GM12878 (cell line): Measurements from ENCODE around the gene DNMT1. TPM values are rescaled to one million over a fixed set of nuclear protein-coding genes. Genes with fewer than 3 reads are reported as not detected.
A peak's percentile ranks its signal among the peaks of the same experiment; 100 is the strongest.

Experiments
- ATAC-seq: fragments of 200-7000 bp; cut with Tn5 transposase; 3 replicates; pipeline ENCODE4 v1.9.1; 2020; ENCODE audit warnings: mild to moderate bottlenecking, moderate library complexity
- BruUV-seq: library from RNA; stranded (reverse); fragments of 400-500 nt; replicated peaks from 2 replicates; lab custom pipeline; 2021; lab: Mats Ljungman, UMichigan
- CTCF ChIA-PET: fragments of 300-600 bp; sonication (Branson Sonifier 250); formaldehyde crosslinking; extraction: SDS; loops from one replicate; lab custom pipeline; 2021; ENCODE audit warnings: inconsistent platforms; lab: Yijun Ruan, JAX
- POLR2A ChIA-PET: fragments of 350-600 bp; formaldehyde crosslinking; extraction: SDS; loops from one replicate; lab custom pipeline; 2021; ENCODE audit warnings: inconsistent platforms; lab: Charles Lee
- RAD21 ChIA-PET: fragments of 300-600 bp; sonication (Branson Sonifier 250); formaldehyde crosslinking; loops from one replicate; lab custom pipeline; 2023; ENCODE audit warnings: antibody characterized with exemption; ENCODE audit not compliant: unreplicated experiment; lab: Charles Lee
- SMC1A ChIA-PET: fragments of 300-600 bp; sonication (Branson Sonifier 250); formaldehyde crosslinking; loops from one replicate; lab custom pipeline; 2023; ENCODE audit not compliant: unreplicated experiment, uncharacterized antibody; lab: Charles Lee
- DNase-seq: peaks from one replicate; pipeline ENCODE4 v3.0.0-alpha.2; 2011; ENCODE audit warnings: low read depth, low spot score
- FAIRE-seq: peaks from 3 replicates; lab custom pipeline; 2011; peaks lifted over from hg19 to GRCh38; lab: Jason Lieb, UNC
- H2AFZ ChIP-seq: 2 replicates; pipeline ENCODE4 v1.6.0; 2011; ENCODE audit warnings: low read depth, low read length, control low read depth; ENCODE audit not compliant: control insufficient read depth
- H3K27ac ChIP-seq: 2 replicates; pipeline ENCODE4 v1.5.1; 2011; ENCODE audit warnings: control low read depth; ENCODE audit not compliant: control insufficient read depth, insufficient read depth
- H3K27me3 ChIP-seq, 2 experiments: replicated peaks in 1 of 2; 2 replicates each; pipeline versions ENCODE4 v1.6.0 to v1.6.1; 2011; ENCODE audit warnings: low read length in 1 of 2; ENCODE audit not compliant: control insufficient read depth in 2 of 2, insufficient read depth in 2 of 2
- H3K36me3 ChIP-seq, 2 experiments: 2 replicates each; pipeline ENCODE4 v1.5.1; 2011; ENCODE audit warnings: low read length in 1 of 2; ENCODE audit not compliant: control insufficient read depth in 2 of 2, insufficient read depth in 2 of 2
- H3K4me1 ChIP-seq: 2 replicates; pipeline ENCODE4 v1.6.1; 2011; ENCODE audit warnings: mild to moderate bottlenecking, low read length, moderate library complexity, mixed read lengths; ENCODE audit not compliant: control insufficient read depth, insufficient read depth
- H3K4me2 ChIP-seq: 2 replicates; pipeline ENCODE4 v1.6.0; 2011; ENCODE audit warnings: control low read depth; ENCODE audit not compliant: control insufficient read depth, insufficient read depth
- H3K4me3 ChIP-seq: fragments of 200-600 bp; sonication (generic); 2 replicates; pipeline ENCODE4 v1.5.1; 2016
- H3K79me2 ChIP-seq: 2 replicates; pipeline ENCODE4 v1.6.0; 2011; ENCODE audit warnings: low read length; ENCODE audit not compliant: control insufficient read depth, insufficient read depth
- H3K9ac ChIP-seq: 2 replicates; pipeline ENCODE4 v1.8.0; 2011; ENCODE audit warnings: low read length, control low read depth, mixed read lengths; ENCODE audit not compliant: control insufficient read depth, insufficient read depth
- H3K9me3 ChIP-seq: replicated peaks from 3 replicates; pipeline ENCODE4 v1.5.1; 2011; ENCODE audit warnings: mild to moderate bottlenecking, low read length; ENCODE audit not compliant: control insufficient read depth, insufficient read depth
- H4K20me1 ChIP-seq: 2 replicates; pipeline ENCODE4 v1.6.0; 2011; ENCODE audit not compliant: control insufficient read depth, insufficient read depth
- NRF1 ChIP-seq: conservative IDR thresholded peaks from 2 replicates; pipeline ENCODE4 v1.6.1; 2011; ENCODE audit warnings: mild to moderate bottlenecking, low read depth, low read length, improper control_type of control experiment
- PAX5 ChIP-seq: IDR thresholded peaks from 2 replicates; pipeline ENCODE4 v1.6.1; 2011; ENCODE audit warnings: low read depth, low read length, borderline replicate concordance
- SIN3A ChIP-seq: IDR thresholded peaks from 2 replicates; pipeline ENCODE4 v1.6.1; 2012; ENCODE audit warnings: low read depth, low read length, improper control_type of control experiment
- SMAD5 ChIP-seq: IDR thresholded peaks from 2 replicates; pipeline ENCODE4 v1.6.1; 2016; ENCODE audit warnings: antibody characterized with exemption, low read depth
- WGBS: methylation state at CpG from one replicate; pipeline ENCODE4 v1.1.6; 2016; ENCODE audit warnings: low lambda C conversion rate; ENCODE audit not compliant: insufficient replicate concordance, insufficient coverage; ENCODE audit errors: missing lambda C conversion rate; 5-methylcytosine and 5-hydroxymethylcytosine counted together
- in situ Hi-C: fragments of 300-500 bp; cut with MboI; formaldehyde crosslinking; loops from 9 replicates; pipeline ENCODE4 v1.14.3; 2018; ENCODE audit warnings: mixed read lengths
- intact Hi-C: fragments of 100-400 bp; cut with micrococcal nuclease; formaldehyde crosslinking; loops from one replicate; pipeline ENCODE4 v1.14.2; 2022; ENCODE audit not compliant: unreplicated experiment
- polyA plus RNA-seq, 11 experiments: library from polyadenylated mRNA; depleted of rRNA in 4 of 11; unstranded in 6 of 11; stranded (reverse) in 5 of 11; fragments of >200 nt; fragmentation: Nextera tagmentation in 4 of 11; fragmentation: Illumina TruSeq in 1 of 11; extraction: Ambion mirVana in 4 of 11; extraction: Trizol in 1 of 11; gene quantifications; 1 replicate in 1 of 11; 2 replicates in 10 of 11; pipeline versions ENCODE4 v1.2.1 to v1.2.3, GENCODE V29; 2011 to 2016; ENCODE audit warnings: inconsistent platforms in 2 of 11, missing spikeins in 2 of 11, low read depth in 1 of 11
- total RNA-seq, 4 experiments: library from RNA; depleted of rRNA in 3 of 4; stranded (reverse); fragments of >200 nt in 3 of 4; fragmentation: Illumina TruSeq in 1 of 4; extraction: Trizol in 1 of 4; gene quantifications; 2 replicates each; pipeline versions ENCODE4 v1.2.1 to v1.2.3, GENCODE V29; 2013 to 2021
- TF ChIP-seq, protein P1 (sequence below): IDR thresholded peaks from 2 replicates; pipeline ENCODE4 v1.6.1; 2012; ENCODE audit warnings: low read depth, low read length, improper control_type of control experiment
- TF ChIP-seq, protein P2 (sequence below): fragments of 150-350 bp; IDR thresholded peaks from 2 replicates; pipeline ENCODE4 v1.6.1; 2016; ENCODE audit warnings: low read depth, low read length

The DNMT1 gene
- total and polyA plus RNA-seq, 10 of the 15 experiments (the other 5 are each of a cell fraction or from before 2014, with no cell fraction given) = 70.0 to 290 (median 133) TPM

DNA sequence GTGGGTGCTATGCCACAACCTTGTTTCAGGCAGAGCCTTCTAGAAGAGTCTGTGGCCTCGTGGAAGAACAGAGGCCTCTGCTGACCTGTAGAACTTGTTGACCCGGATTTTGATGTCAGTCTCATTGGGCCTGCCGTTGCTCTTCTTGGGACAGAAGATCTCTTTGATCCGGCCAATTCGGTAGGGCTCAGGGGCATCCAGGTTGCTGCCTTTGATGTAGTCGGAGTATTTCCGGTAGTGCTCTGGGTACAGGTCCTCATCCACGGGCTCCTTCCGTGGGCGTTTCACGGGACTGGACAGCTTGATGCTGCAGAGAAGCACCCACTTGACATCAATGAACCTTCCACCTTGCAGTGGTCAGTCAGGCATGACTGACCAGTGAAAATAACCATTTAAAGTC lies 51.1 kb downstream of the DNMT1 start:
- TF ChIP-seq NRF1 (no peak), SIN3A (no peak), SMAD5 (no peak), PAX5 (peak; percentile 37; the same call in 1 of the 2 replicates)
- TF ChIP-seq, protein P1, sequence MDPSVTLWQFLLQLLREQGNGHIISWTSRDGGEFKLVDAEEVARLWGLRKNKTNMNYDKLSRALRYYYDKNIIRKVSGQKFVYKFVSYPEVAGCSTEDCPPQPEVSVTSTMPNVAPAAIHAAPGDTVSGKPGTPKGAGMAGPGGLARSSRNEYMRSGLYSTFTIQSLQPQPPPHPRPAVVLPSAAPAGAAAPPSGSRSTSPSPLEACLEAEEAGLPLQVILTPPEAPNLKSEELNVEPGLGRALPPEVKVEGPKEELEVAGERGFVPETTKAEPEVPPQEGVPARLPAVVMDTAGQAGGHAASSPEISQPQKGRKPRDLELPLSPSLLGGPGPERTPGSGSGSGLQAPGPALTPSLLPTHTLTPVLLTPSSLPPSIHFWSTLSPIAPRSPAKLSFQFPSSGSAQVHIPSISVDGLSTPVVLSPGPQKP = no peak
- TF ChIP-seq, protein P2, sequence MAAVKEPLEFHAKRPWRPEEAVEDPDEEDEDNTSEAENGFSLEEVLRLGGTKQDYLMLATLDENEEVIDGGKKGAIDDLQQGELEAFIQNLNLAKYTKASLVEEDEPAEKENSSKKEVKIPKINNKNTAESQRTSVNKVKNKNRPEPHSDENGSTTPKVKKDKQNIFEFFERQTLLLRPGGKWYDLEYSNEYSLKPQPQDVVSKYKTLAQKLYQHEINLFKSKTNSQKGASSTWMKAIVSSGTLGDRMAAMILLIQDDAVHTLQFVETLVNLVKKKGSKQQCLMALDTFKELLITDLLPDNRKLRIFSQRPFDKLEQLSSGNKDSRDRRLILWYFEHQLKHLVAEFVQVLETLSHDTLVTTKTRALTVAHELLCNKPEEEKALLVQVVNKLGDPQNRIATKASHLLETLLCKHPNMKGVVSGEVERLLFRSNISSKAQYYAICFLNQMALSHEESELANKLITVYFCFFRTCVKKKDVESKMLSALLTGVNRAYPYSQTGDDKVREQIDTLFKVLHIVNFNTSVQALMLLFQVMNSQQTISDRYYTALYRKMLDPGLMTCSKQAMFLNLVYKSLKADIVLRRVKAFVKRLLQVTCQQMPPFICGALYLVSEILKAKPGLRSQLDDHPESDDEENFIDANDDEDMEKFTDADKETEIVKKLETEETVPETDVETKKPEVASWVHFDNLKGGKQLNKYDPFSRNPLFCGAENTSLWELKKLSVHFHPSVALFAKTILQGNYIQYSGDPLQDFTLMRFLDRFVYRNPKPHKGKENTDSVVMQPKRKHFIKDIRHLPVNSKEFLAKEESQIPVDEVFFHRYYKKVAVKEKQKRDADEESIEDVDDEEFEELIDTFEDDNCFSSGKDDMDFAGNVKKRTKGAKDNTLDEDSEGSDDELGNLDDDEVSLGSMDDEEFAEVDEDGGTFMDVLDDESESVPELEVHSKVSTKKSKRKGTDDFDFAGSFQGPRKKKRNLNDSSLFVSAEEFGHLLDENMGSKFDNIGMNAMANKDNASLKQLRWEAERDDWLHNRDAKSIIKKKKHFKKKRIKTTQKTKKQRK = no peak
- H3K27ac ChIP-seq = no peak overlapping the region

More for the DNA sequence above, 51.1 kb downstream of the DNMT1 start:
- BruUV-seq = no TSS peak
- Histone ChIP-seq H3K4me2 (no peak overlapping the region), H3K36me3 (peaks cover 59 to 65% of the 10 kb centered on the region in 2 experiments), H2AFZ (no peak overlapping the region), H4K20me1 (no peaks in the 10 kb centered on the region), H3K4me1 (no peaks in the 10 kb centered on the region), H3K4me3 (no peak overlapping the region), H3K9ac (no peak overlapping the region), H3K27me3 (no peaks in the 10 kb centered on the region), H3K79me2 (no peaks in the 10 kb centered on the region), H3K9me3 (no peaks in the 10 kb centered on the region)
- WGBS = 94% methylated on average over 11 of the region's 11 CpGs
- in situ Hi-C loops (no loop called here), intact Hi-C loops (no loop called here)
- ChIA-PET SMC1A (interaction anchor here (0.9 kb wide), 1 partner anchor 106 kb away, joined by 3 read pairs; no protein-coding TSS in a partner anchor), RAD21 (no interaction called here), CTCF (interaction anchor here (1.1 to 1.3 kb wide), 2 partner anchors 23 to 115 kb away, joined by 3 to 4 read pairs; no protein-coding TSS in a partner anchor), POLR2A (interaction anchor here (0.6 to 1.9 kb wide), 3 partner anchors 12 to 22 kb away, joined by 4 to 8 read pairs (median 6); no protein-coding TSS in a partner anchor)
- FAIRE-seq (no peak), ATAC-seq (no peak), DNase-seq (no peak)
